Smooth muscle cell of the brain vasculature (primary cell): Measurements from ENCODE around the gene DPYD.

Experiments used
- DNase-seq: peaks from one replicate; pipeline ENCODE4 v3.0.0-alpha.2; 2012; ENCODE audit warnings: low read depth, low spot score

DPYD gene

DNA sequence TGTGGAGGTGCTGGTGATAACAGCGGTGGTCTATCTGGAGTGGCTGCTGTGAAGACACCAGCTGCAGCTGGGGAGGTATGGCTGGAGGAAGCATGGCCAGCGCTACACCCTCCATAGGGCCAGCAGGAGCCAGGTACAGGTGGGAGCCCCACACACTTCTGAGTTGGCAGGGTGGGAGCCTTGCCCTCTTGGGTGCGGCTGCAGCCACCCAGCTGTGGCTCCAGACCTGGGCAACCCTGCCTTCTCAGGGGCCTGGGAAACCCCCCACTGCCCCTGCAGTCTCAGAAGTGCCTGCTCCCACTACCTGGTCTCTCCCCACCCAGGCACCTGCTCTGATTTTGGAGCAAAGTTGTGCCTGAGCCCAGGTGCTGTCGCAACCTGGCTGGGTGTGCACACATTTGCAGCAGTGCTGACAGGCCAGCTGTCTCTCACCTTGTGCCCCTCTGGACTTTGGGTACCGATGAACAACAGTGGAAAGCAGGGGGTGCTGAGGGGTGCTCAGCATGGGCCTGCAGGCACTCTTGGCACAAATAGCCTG is 76.2 kb downstream of the DPYD start:
- no peak for DNase-seq

DNA sequence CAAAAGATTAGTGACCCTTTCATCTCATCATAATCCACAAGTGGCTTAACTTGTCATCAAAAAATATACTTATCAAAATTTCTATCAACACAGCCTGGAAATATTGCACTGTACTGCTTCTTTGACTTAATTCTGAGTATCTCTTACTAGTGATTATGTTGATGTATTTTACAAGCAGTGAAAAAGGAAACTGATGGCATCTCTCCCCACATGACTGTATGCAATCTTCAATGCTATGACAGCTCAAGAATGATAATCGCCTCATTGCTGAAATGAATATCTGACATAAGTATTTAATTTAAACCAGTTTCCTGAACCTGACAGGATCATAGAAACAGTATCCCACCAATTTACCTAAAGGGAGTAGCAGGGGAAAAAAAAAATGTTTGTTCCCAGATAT is 79.5 kb downstream of the DPYD start:
- no peak for DNase-seq

DNA sequence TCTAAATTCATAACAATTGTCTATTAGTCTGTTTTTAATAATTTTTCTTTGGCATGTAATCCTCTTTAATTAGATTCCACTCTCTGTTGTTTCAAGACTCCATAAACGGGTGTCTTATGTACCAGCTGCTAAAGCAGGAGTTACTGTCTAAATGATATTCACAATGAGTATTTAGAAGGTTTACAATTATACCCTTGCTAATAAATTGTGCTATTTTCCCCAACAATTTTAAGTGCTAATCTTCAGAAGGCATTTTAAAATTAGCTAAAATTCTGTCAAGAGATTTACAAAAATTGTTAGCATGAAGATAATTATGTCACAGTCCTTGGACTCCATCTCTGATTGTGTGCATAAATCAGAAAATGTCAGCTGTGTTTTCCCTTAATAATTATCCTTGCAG is 83.7 kb downstream of the DPYD start:
- DNase-seq: no peak

DNA sequence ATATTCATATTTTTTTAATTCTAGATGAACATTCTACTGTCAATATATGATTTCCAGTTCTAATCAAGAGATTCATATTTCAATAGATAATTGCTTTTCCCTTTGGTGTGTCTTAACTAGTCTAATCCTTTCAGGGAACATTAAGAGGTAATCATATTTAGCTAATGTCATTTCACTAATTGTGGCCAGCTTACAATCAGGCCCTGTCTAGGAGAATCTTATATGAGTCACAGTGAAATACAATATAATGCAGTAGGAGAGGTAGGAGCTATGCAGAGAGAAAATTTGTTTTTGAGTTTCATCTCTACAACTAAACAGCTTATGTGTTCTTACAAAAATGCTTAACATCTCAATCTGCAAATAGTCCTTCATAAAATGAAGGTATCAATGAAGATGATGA is 85.9 kb downstream of the DPYD start:
- DNase-seq: no peak

DNA sequence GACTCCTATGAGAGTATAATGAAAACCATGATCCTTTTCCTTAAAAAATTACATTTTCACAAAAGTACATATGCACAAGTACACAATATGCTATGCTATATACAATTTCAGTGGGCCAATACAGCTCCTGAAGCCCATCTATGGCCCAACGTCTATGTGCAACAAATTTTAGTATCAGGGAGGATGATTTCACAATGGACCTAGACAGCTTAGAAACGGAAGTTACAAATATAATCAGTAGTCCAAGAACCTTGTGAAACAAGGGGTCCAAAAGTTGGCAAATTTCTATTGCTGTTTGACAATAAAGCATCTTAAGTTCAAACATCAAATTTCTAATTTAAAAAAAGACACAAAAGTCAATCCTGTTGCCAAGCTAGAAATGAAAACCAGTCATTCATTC is 87.0 kb downstream of the DPYD start:
- no peak for DNase-seq

- peak; percentile 39 for DNase-seq
Measured at GRCh38 chr1:97832481-97832880, 88.4 kb downstream of the DPYD start.

- no peak for DNase-seq
Measured at GRCh38 chr1:97827887-97828286, 92.9 kb downstream of the DPYD start.

- DNase-seq: no peak
Measured at GRCh38 chr1:97826820-97827219, 94.0 kb downstream of the DPYD start.

DNA sequence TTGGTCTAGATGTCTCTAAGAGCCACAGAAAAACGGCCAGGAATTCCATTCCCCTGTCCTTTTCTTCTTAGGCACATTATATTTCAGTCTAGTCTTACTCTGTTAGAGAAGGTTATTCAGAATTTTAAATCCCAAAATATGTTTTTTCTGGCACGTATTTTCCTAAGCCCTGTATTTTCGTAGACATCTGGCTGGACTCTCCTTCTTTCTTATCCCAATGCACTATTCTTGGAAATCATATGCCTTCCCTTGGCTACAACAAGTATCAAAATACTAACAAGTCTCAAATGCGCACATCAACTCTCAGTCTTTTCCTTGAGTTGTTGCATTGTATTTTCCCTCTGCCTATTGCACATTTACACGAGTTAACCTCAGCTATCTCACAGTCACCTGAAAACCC is 96.2 kb downstream of the DPYD start:
- DNase-seq: no peak

DNA sequence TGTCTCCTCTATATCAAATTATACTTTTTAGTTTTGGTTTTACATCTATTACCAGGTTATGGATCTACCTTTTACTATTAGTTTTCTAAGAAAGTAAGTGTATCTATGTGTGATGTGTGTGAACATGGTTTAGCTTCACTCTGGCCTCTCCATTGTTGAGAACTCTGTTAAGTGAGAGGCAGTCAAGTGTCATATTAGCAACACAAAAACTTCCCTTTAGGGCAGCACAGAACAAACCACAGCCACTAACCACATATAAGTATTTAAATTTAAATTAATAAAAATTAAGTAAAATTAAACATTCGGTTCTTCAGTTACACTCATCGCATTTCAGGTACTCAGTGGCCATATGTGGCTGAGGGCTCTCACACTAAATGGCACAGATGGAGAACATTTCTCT is 96.6 kb downstream of the DPYD start:
- no peak for DNase-seq

GRCh38 chr1:97820470-97821188 is 100.2 kb downstream of the DPYD start:
- DNase-seq: no peak

DNA sequence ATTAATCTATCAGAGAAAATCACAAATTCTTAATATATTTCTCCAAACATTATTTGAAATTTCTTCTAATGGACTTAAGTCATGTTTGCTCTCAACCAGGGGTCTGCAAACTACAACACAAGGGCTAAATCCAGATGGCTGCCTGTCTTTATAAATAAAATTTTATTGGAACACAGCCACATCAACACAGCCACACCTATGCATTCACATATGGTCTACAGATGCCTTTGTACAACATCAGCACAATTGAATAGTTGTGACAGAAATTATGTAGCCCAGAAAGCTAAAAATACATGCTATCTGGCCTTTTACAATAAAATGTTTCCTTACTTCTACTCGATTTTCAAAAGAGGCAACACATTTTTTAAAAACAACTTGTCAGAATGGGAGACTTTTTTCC is 103.9 kb downstream of the DPYD start:
- DNase-seq: no peak

DNA sequence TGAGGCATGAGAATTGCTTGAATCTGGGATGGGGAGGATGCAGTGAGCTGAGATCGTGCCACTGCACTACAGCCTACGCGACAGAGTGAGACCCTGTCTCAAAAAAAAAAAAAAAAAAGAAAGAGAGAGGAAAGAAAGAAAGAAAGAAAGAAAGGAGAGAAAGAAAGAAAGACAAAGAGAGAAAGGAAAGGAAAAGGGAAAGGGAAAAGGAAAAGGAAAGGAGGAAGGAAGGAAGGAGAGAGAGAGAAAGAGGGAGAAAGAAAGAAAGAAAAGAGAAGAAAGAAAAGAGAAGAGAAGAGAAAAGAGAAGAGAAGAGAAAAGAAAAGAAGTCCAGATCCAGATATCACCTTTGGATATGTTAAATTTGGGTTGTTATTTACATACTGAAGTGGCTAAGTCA is 106.0 kb downstream of the DPYD start:
- DNase-seq: no peak

GRCh38 chr1:97814121-97814520 is 106.7 kb downstream of the DPYD start:
- DNase-seq: no peak

- no peak for DNase-seq
Measured at GRCh38 chr1:97812076-97812475, 108.8 kb downstream of the DPYD start.

GRCh38 chr1:97806996-97807520 is 113.8 kb downstream of the DPYD start:
- DNase-seq: no peak

- DNase-seq: no peak
Measured at GRCh38 chr1:97806326-97806725, 114.5 kb downstream of the DPYD start.

- DNase-seq: no peak
Measured at GRCh38 chr1:97805093-97805492, 115.7 kb downstream of the DPYD start.

- DNase-seq: no peak
Measured at GRCh38 chr1:97803026-97803425, 117.8 kb downstream of the DPYD start.

GRCh38 chr1:97802011-97802410 is 118.8 kb downstream of the DPYD start:
- no peak for DNase-seq

GRCh38 chr1:97797403-97798183 is 123.2 kb downstream of the DPYD start:
- no peak for DNase-seq

GRCh38 chr1:97796711-97797110 is 124.1 kb downstream of the DPYD start:
- DNase-seq: no peak

GRCh38 chr1:97792655-97793054 is 128.2 kb downstream of the DPYD start:
- DNase-seq: no peak
